NT2/D1 (cell line): ENCODE results near the gene SPRING1.

Experiments
- SUZ12 ChIP-seq: IDR thresholded peaks from 2 replicates; pipeline ENCODE4 v1.6.1; 2011; ENCODE audit not compliant: insufficient read length, insufficient read depth; ENCODE audit errors: extremely low read depth
- YY1 ChIP-seq: IDR thresholded peaks from 2 replicates; pipeline ENCODE4 v1.6.1; 2011; ENCODE audit not compliant: insufficient read length, insufficient read depth
- ZNF274 ChIP-seq: IDR thresholded peaks from 2 replicates; pipeline ENCODE4 v1.6.1; 2011; ENCODE audit warnings: mild to moderate bottlenecking, low read depth, low read length

DNA sequence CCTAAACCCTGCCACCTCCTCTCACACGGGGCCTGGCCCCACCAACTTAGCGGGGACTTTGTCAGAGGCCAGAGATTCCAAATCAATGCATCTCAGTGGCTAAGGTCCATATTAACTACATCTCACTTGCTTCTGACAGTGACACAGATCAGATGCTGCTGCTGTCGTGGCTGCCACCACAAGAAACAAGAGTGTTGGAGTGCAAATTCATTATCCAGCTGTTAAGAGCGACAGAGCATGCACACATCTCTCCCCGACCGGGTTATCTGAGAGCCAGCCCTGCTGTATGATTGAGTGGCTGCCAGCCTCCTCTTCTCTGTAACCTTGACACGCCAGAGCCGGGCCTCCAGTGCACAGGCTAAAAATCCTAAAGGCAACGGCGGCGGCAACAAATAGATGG lies 40.2 kb downstream of the SPRING1 start:
- TF ChIP-seq SUZ12 (no peak), YY1 (no peak), ZNF274 (no peak)
